GM13977 (cell line): Measurements from ENCODE around the gene CGB5.
"Not testable (repeated sequence)": the region's sequence is repeated elsewhere in the genome, so short reads cannot be mapped to it uniquely, and the experiment has no call there.

ENCODE experiments used
- DNase-seq: peaks from one replicate; pipeline ENCODE4 v3.0.0; 2012; ENCODE audit warnings: low spot score
- in situ Hi-C: fragments of 300-500 bp; cut with MboI; formaldehyde crosslinking; loops from one replicate; pipeline ENCODE4 v1.12.0; 2022; ENCODE audit warnings: low sequenced_read_pairs, low pct_unique_long_range_greater_than_20kb, mixed read lengths, inconsistent platforms; ENCODE audit not compliant: unreplicated experiment
- TF ChIP-seq, protein P1 (sequence below): IDR thresholded peaks from 2 replicates; pipeline ENCODE4 v1.5.1; 2012; ENCODE audit warnings: mild to moderate bottlenecking, control low read depth; ENCODE audit not compliant: insufficient read depth; ENCODE audit errors: extremely low read depth, missing control alignments

Gene CGB5

DNA sequence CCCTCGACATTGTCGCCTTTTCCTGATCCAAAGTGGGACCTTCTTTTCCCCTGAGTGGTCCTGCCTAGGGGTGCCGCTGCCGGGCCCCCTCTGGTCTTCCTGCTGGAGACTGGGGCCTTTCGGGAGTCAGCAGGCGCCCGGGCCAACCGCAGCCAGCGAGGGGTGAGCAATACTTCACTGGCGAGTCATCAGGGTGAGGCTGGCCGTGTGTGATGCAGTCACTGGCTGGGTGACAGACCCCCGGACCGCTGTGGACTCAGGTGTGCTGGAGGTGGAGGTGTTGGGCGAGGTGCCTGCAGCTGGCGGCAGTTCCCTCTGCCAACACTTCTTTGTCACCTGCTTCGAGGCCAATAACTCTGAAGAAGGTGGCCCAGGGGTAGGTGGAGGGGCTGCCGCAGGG lies 1.5 kb upstream of the CGB5 start:
- DNase-seq: no peak
- in situ Hi-C loops: no loop called here
- TF ChIP-seq, protein P1, sequence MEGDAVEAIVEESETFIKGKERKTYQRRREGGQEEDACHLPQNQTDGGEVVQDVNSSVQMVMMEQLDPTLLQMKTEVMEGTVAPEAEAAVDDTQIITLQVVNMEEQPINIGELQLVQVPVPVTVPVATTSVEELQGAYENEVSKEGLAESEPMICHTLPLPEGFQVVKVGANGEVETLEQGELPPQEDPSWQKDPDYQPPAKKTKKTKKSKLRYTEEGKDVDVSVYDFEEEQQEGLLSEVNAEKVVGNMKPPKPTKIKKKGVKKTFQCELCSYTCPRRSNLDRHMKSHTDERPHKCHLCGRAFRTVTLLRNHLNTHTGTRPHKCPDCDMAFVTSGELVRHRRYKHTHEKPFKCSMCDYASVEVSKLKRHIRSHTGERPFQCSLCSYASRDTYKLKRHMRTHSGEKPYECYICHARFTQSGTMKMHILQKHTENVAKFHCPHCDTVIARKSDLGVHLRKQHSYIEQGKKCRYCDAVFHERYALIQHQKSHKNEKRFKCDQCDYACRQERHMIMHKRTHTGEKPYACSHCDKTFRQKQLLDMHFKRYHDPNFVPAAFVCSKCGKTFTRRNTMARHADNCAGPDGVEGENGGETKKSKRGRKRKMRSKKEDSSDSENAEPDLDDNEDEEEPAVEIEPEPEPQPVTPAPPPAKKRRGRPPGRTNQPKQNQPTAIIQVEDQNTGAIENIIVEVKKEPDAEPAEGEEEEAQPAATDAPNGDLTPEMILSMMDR: no peak

DNA sequence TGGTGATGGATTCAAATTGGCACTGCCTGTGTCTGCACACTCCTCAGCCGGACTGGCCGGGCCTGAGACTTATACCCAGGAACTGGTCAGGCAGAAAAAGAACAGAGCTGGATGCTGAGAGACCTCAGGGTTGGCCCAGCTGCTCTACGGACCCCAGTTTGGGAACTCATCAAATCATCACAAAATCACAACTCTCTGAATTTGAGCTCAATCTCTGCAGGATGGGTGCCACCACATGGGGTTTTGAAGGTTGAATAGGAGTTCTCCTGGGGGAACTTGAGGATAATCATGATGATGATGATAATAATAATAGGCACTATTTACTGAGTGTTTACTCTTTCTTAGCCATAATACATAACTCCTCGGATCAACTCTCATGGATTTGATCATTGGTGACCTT lies 982 bp upstream of the CGB5 start:
- in situ Hi-C loops, DNase-seq: not testable (repeated sequence)

DNA sequence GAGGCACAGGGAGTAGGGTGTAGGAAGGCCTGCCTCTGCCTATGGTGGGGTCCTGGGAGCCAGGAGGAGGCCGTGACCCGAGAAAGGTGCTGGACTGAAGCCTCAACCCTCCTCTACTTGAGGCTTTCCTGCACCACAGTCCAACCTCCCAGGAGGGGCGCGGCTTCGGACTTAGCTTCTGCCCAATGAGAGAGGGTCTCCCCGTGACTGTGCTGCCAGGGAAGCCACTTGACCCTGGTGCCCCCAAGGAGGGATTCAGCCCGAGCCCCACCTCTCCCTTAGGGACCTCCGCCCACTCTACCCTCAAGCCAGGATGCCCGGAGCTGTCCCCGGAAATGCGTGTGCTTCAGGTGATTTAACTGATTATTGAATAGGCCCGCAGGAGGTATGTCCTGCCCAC lies 5.4 kb downstream of the CGB5 start, which contains the start of gene CGB8:
Gene CGB8 (minus strand): TSS at position 101 of the 400 bp plus-strand sequence. CDS start 372 bp downstream, outside the sequence.
- DNase-seq, in situ Hi-C loops: not testable (repeated sequence)

DNA sequence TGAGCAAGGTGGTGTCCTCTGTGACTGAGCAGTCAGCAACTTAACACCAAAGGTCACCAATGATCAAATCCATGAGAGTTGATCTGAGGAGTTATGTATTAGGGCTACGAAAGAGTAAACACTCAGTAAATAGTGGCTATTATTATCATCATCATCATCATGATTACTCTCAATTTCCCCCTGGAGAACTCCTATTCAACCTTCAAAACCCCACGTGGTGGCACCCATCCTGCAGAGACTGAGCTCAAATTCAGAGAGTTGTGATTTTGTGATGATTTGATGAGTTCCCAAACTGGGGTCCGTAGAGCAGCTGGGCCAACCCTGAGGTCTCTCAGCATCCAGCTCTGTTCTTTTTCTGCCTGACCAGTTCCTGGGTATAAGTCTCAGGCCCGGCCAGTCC lies 6.2 kb downstream of the CGB5 start:
- in situ Hi-C loops, DNase-seq: not testable (repeated sequence)

DNA sequence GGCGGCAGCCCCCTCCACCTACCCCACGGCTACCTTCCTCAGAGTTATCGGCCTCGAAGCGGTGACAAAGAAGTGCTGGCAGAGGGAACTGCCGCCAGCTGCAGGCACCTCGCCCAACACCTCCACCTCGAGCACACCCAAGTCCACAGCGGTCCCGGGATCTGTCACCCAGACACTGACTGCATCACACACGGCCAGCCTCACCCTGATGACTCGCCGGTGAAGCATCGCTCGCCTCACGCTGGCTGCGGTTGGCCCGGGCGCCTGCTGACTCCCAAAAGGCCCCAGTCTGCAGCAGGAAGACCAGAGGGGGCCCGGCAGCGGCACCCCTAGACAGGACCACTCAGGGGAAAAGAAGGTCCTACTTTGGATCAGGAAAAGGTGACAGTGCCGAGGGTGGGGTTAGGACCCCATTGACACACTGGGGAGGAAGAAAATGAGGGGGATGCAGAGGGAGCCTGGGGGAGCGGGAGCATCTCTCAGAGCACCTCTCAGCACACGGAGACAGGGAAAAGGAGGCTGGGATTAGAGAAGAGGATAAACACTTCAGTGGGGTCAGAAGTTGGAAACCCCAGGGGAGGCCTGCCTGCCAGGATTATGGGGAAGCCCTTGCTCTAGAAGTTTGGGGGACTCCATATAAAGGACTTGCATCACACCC lies 6.9 kb downstream of the CGB5 start:
- DNase-seq: not testable (repeated sequence)

DNA sequence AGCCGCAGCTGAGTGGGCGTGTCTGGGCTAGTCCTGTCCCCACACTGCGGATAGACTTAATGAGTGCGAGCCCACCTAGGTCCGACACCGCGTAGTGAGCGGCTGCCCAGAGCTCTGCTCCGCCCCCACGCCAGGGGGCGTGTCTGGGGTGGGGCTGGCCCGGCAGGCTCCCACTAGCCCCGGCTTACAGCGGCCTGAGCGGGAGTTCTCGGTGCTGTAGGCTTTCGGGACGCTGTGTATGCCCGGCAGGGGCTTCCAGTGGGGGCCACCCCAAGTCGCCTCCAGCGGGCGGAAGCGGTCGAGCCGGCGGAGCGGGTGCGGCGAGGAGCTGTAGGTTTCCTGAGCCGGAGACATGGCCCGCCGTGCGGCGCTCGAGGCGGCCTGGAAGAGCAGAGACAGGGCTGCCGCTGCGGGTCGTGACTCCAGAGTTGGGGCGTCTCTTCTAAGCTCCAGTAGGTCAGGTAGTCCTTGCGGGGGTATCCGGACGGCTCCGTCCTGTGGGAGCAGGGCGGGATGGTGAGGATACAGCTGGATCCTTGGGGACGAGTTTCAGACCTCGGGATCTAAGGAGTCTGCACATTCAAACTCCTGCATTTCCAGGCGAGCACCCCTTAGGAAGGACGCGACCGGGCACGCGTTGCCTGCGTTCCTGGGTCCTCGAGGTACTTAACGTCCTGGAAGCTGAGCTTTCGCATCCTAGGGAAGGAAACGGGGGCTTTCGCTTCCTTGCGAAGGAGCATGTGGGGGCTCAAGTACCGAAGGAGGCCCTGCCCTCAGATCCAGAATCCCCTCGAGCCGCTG lies 12.7 kb downstream of the CGB5 start:
- in situ Hi-C loops: no loop called here
- DNase-seq: peak; percentile 90

More for the DNA sequence above, 6.9 kb downstream of the CGB5 start:
- in situ Hi-C loops: not testable (repeated sequence)

DNA sequence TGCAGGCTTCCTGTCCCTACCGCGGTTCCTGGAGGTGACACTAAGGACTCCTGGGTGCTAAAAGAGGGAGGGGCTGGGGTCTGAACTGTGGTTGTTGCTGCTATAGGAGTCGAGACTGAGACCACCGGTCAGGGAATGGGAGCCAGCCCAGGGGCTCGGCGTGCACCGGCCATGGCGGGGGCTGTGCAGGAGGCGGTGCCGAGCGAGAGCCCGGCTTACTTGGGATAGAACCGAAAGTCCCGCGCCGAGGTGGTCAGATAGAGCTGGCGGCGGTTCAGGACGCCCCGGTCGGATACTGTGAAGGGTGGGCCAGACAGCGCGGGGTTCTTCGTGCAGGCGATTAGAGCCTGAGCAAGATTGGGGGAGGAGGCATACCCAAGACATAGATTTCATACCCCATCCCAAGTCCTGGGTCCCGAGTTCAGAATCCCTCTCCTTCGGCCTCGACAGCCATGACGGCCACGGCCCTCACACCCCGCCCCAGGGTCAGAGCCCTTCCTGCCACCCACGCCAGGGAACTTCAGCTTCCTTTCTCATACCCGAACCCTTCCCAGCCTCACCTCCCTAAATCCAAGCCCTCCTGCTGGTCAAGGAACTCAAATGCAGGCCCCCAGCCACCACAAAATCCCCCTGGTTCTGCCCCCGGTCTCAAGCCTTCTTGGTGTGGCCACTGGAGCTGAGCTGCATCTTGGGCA lies 13.4 kb downstream of the CGB5 start:
- in situ Hi-C loops, DNase-seq: not testable (repeated sequence)

More for the DNA sequence above, 12.7 kb downstream of the CGB5 start:
- TF ChIP-seq, protein P1: peak; percentile 14

DNA sequence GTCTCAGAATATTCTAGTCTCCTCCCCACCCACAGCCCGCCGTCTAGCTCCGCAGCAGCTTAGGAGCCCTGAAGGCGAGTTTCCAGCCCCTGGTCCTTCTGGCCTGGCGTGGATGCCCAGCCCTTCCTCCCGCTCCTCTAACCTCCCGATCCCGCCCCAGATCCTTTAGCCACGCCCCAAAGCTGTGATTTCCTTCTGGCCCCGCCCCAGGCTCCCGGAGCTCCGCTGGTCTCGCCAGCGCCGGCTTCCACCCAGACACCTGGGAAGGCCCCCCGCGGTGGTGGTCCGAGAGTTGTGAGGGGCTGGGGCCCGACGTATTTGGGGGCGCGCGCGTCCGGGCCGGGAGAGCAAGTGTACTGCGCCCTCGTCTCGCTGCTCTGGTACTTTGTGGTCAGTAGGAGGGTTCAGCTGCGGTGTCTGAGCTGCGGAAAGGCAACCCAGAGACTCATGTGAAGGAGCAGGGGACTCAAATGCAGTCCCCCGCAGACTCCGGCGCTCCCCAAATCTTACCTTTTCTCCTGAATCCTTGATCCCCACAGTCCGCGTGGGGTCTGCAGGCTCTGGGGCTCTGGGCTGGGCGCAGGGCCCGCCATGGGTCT lies 14.1 kb downstream of the CGB5 start, which contains the start of gene CGB7:
Gene CGB7 (minus strand): TSS at position 114 of the 599 bp plus-strand sequence. CDS start 2,374 bp downstream, outside the sequence.
- in situ Hi-C loops: no loop called here
- TF ChIP-seq, protein P1: no peak
- no peak for DNase-seq

DNA sequence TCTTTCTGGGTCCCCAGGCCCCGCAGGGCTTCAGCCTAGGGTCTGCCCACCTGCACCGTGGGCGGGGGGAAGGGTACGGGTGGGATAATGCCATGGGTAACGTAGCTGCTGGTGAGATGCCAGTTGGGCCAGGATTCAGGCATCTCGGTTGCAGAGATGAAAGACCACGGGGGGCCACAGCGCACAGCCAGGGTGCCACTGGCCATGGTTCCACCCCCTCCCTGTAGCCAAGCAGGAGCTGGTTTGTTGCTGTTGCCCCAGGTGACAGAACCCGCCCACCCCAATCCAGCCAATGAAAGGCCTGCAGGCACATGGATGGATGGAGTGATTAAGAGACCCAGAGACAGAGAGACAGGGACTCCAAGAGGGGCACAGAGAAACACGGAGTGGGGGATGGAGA lies 14.9 kb downstream of the CGB5 start:
- peak; percentile 68 for DNase-seq
- TF ChIP-seq, protein P1: no peak

More for the DNA sequence above, 14.9 kb downstream of the CGB5 start:
- in situ Hi-C loops: no loop called here
